Measurements from ENCODE around the gene ZNF438.

GRCh38 chr10:30898964-30899363, 132.7 kb downstream of the ZNF438 start:
- TF ChIP-seq POLR2AphosphoS5 (IDR thresholded peaks at IDR 0.05), result no peak
- TF ChIP-seq CTCF (IDR thresholded peaks at IDR 0.05), result no peak

Measured in prostate gland (tissue), 2 donors.